ENCODE data around the gene WBP2NL.

Gene WBP2NL

DNA sequence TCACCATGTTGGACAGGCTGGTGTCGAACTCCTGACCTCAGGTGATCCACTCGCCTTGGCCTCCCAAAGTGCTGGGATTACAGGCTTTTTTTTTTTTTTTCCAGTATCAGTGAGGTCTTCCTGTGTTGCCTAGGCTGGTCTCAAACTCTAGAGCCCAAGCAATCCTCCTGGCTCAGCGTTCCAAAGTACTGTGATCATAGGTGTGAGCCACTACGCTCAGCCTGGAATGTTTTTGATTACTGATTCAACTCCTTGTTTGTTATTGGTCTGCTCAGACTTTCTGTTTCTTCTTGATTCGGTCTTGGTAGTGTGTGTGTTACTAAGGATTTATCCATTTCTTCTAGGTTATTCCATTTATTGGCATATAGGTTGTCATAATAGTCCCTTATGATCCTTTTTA is 40.7 kb downstream of the WBP2NL start:
- no peaks in the 10 kb centered on the region for H3K4me1 ChIP-seq (ENCODE audit: control insufficient read depth in 1 of 2, insufficient read depth in 1 of 2, low read depth in 1 of 2, low read length in 1 of 2)
- no peaks in the 10 kb centered on the region for H3K27me3 ChIP-seq
- H3K27ac ChIP-seq: no peak overlapping the region
- H3K9me3 ChIP-seq: no peaks in the 10 kb centered on the region
- H3K4me3 ChIP-seq (ENCODE audit: low read depth in 1 of 2, low read length in 1 of 2): no peak overlapping the region
- TF ChIP-seq, protein P1, sequence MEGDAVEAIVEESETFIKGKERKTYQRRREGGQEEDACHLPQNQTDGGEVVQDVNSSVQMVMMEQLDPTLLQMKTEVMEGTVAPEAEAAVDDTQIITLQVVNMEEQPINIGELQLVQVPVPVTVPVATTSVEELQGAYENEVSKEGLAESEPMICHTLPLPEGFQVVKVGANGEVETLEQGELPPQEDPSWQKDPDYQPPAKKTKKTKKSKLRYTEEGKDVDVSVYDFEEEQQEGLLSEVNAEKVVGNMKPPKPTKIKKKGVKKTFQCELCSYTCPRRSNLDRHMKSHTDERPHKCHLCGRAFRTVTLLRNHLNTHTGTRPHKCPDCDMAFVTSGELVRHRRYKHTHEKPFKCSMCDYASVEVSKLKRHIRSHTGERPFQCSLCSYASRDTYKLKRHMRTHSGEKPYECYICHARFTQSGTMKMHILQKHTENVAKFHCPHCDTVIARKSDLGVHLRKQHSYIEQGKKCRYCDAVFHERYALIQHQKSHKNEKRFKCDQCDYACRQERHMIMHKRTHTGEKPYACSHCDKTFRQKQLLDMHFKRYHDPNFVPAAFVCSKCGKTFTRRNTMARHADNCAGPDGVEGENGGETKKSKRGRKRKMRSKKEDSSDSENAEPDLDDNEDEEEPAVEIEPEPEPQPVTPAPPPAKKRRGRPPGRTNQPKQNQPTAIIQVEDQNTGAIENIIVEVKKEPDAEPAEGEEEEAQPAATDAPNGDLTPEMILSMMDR (IDR thresholded peaks at IDR 0.05): no peak
- H3K36me3 ChIP-seq: no peaks in the 10 kb centered on the region

- Histone ChIP-seq H3K27me3 (no peaks in the 10 kb centered on the region), H3K4me1 (ENCODE audit: control insufficient read depth in 1 of 2, insufficient read depth in 1 of 2, low read depth in 1 of 2, low read length in 1 of 2) (no peaks in the 10 kb centered on the region), H3K4me3 (ENCODE audit: low read depth in 1 of 2, low read length in 1 of 2) (no peak overlapping the region), H3K27ac (no peak overlapping the region), H3K9me3 (no peaks in the 10 kb centered on the region), H3K36me3 (no peaks in the 10 kb centered on the region)
- TF ChIP-seq, protein P1 (IDR thresholded peaks at IDR 0.05): no peak
Measured at GRCh38 chr22:42041784-42042183, 43.2 kb downstream of the WBP2NL start.

DNA sequence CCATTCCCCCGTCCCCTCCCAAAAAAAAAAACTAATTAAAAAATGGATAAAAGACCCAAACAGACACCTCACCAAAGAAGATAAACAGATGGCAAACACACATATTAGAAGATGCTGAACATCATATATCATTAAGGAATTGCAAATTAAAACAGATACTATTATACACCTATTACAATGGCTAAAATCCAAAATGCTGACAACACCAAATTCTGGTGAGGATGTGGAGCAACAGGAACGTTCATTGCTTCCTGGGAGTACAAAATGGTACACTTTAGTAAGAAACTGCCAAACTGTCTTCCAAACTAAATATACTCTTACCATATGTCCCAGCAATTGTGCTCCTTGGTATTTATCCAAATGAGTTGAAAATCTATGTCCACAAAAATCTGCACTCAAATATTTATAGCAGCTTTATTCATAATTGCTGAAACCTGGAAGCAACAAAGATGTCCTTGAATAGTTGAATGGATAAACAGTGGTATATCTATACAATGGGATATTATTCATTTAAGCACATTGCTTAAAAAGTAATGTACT is 52.1 kb downstream of the WBP2NL start:
- TF ChIP-seq, protein P1 (IDR thresholded peaks at IDR 0.05): no peak

DNA sequence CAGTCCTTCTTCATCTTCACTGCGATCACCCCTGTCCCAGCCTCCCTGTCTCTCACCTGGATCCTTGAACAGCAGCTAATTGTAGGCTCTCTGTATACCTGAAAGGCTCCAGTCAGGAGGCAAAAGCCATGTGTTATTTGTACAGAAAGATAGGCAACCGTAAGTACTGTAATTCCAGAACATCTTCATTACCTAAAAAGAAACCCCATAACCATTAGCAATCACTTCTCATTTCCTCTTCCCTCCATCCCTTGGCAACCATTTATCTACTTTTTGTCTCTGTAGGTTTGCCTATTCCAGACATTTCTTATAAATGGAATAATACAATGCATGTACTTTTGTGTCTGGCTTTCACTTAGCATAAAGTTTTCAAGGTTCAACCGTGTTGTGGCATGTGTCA is 54.2 kb downstream of the WBP2NL start:
- Histone ChIP-seq H3K27me3 (no peaks in the 10 kb centered on the region), H3K4me3 (ENCODE audit: low read depth in 1 of 2, low read length in 1 of 2) (no peak overlapping the region), H3K27ac (no peak overlapping the region), H3K9me3 (no peaks in the 10 kb centered on the region), H3K36me3 (no peaks in the 10 kb centered on the region), H3K4me1 (ENCODE audit: control insufficient read depth in 1 of 2, insufficient read depth in 1 of 2, low read depth in 1 of 2, low read length in 1 of 2) (no peaks in the 10 kb centered on the region)
- TF ChIP-seq, protein P1 (IDR thresholded peaks at IDR 0.05): no peak

More for the DNA sequence above, 52.1 kb downstream of the WBP2NL start:
- Histone ChIP-seq H3K27ac (no peak overlapping the region), H3K9me3 (no peaks in the 10 kb centered on the region), H3K36me3 (no peaks in the 10 kb centered on the region), H3K4me1 (ENCODE audit: control insufficient read depth in 1 of 2, insufficient read depth in 1 of 2, low read depth in 1 of 2, low read length in 1 of 2) (no peaks in the 10 kb centered on the region), H3K4me3 (ENCODE audit: low read depth in 1 of 2, low read length in 1 of 2) (no peak overlapping the region), H3K27me3 (no peaks in the 10 kb centered on the region)

DNA sequence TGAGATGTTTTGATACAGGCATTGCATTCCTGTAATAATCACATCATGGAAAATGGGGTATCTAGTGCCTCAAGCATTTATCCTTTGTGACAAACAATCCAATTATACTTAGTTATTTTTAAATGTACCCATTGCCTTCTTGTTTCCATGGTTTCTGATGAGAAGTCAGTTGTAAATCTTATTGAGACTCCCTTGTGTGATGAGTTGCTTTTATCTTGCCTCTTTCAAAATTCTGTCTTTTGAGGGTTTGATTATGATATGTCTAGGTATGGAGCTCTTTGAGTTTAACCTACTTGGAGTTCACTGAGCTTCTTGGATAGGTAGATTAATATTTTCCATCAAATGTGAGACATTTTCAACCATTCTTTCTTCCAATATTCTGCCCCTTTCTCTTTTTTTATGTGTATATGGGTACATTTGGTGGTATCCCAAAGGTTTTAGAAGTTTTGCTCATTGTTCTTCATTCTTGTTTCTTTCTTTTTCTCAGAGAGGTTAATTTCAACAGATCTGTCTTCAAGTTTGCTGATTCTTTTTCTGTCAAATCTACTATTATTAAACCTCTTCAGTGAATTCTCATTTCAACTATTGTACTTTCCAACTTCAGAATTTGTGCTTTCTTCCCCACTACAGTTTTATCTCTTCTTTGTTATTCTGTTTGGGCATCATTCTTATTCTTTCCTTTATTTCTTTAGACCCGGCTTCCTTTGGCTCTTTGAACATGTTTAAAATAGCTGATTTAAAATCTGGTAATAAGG is 58.3 kb downstream of the WBP2NL start:
- Histone ChIP-seq H3K9me3 (no peaks in the 10 kb centered on the region), H3K4me1 (ENCODE audit: control insufficient read depth in 1 of 2, insufficient read depth in 1 of 2, low read depth in 1 of 2, low read length in 1 of 2) (no peaks in the 10 kb centered on the region), H3K4me3 (ENCODE audit: low read depth in 1 of 2, low read length in 1 of 2) (no peak overlapping the region), H3K27ac (no peak overlapping the region), H3K27me3 (no peaks in the 10 kb centered on the region), H3K36me3 (peaks cover 31% of the 10 kb centered on the region)
- TF ChIP-seq, protein P1 (IDR thresholded peaks at IDR 0.05): no peak
